AG04449 (cell line): ENCODE results near the gene LRRC8E.

Source experiments
- CTCF ChIA-PET: fragments of 350-600 bp; formaldehyde crosslinking; extraction: SDS; loops from one replicate; lab custom pipeline; 2021; ENCODE audit warnings: antibody characterized with exemption; lab: Yijun Ruan, JAX
- POLR2A ChIA-PET: fragments of 400-600, 350-600 bp; formaldehyde crosslinking; extraction: SDS; loops from one replicate; lab custom pipeline; 2020; ENCODE audit warnings: antibody characterized with exemption, inconsistent platforms; lab: Yijun Ruan, JAX
- DNase-seq: peaks from one replicate; pipeline ENCODE4 v3.0.0-alpha.2; 2010; ENCODE audit warnings: low read depth, low spot score
- H3K4me3 ChIP-seq: 2 replicates; pipeline ENCODE4 v1.5.1; 2011; ENCODE audit warnings: low read depth, mild to moderate bottlenecking, control low read depth, low read length
- TF ChIP-seq, protein P1 (sequence below): IDR thresholded peaks from one replicate; pipeline ENCODE4 v1.5.1; 2011; ENCODE audit warnings: mild to moderate bottlenecking, moderate library complexity, low read length, control low read depth, inconsistent platforms; ENCODE audit not compliant: insufficient read depth; ENCODE audit errors: missing control alignments

The LRRC8E gene

DNA sequence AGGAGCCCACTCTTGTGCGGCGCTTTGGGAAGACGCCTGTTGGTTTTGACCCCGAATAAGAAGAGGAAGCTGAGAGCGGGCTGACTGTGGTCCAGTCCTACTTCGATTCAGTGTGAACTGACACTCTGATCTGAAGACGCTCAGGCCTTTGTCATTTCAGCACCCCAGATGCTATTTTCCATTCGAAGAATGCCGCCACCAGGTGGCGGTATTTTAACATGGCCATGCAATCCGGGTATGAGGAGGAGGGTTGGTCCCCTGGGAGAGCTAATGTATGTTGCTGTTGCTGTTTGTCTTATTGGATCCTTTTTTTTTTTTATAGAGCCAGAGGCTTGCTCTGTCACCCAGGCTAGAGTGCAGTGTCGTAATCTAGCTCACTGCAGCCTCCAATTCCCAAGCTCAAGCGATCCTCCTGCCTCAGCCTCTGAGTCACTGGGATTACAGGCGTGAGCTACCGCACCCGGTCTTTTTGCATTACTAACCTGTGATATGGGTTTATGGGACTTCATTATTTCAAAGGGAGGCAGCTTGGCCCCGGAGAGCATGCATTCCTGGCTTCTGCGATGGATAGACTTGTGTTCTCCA is 56.0 kb downstream of the LRRC8E start:
- peak; percentile 65 for DNase-seq
- TF ChIP-seq, protein P1, sequence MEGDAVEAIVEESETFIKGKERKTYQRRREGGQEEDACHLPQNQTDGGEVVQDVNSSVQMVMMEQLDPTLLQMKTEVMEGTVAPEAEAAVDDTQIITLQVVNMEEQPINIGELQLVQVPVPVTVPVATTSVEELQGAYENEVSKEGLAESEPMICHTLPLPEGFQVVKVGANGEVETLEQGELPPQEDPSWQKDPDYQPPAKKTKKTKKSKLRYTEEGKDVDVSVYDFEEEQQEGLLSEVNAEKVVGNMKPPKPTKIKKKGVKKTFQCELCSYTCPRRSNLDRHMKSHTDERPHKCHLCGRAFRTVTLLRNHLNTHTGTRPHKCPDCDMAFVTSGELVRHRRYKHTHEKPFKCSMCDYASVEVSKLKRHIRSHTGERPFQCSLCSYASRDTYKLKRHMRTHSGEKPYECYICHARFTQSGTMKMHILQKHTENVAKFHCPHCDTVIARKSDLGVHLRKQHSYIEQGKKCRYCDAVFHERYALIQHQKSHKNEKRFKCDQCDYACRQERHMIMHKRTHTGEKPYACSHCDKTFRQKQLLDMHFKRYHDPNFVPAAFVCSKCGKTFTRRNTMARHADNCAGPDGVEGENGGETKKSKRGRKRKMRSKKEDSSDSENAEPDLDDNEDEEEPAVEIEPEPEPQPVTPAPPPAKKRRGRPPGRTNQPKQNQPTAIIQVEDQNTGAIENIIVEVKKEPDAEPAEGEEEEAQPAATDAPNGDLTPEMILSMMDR, result peak; percentile 70
- ChIA-PET CTCF (interaction anchor here (0.7 to 6.0 kb wide), 40 partner anchors 9 to 397 kb away, joined by 3 to 160 read pairs (median 7); partner anchors contain the start of genes CTXN1, ELAVL1, MAP2K7 and SNAPC2), POLR2A (interaction anchor here (0.6 to 2.2 kb wide), 9 partner anchors 8 to 61 kb away, joined by 3 to 10 read pairs (median 4); partner anchors contain the start of genes ELAVL1 and SNAPC2)
- peak overlapping the region; percentile 60 for H3K4me3 ChIP-seq

DNA sequence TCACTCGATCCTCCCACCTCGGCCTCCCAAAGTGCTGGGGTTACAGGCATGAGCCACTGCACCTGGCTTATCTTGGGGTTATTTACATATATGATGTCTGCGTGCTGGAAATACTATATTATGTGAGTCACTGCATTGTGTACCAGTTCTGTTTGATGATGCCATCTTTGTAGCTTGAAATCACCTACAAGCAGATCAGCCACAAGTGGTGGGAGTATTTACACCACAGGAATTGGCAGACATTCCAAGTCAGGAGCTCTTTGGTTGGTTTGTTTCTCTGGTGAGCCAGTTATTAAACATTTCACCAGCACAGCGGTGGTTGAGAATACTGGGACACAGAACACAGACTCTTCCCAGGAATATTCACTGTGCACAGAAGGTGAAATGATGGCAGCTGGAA is 59.6 kb downstream of the LRRC8E start:
- DNase-seq, result no peak
- CTCF ChIA-PET, result interaction anchor here (0.9 to 1.6 kb wide), 3 partner anchors 19 to 54 kb away, joined by 3 to 7 read pairs (median 3); no protein-coding TSS in a partner anchor
- TF ChIP-seq, protein P1, result no peak
- H3K4me3 ChIP-seq, result no peak overlapping the region
- POLR2A ChIA-PET, result no interaction called here
